GM18858 (cell line): ENCODE results near the gene APOBEC3B.
"Not testable (repeated sequence)": the region's sequence is repeated elsewhere in the genome, so short reads cannot be mapped to it uniquely, and the experiment has no call there.

Experiments
- ATAC-seq: cut with Tn5 transposase; IDR thresholded peaks from one replicate; pipeline ENCODE4 v1.9.1; 2021; ENCODE audit not compliant: unreplicated experiment

The APOBEC3B gene

DNA sequence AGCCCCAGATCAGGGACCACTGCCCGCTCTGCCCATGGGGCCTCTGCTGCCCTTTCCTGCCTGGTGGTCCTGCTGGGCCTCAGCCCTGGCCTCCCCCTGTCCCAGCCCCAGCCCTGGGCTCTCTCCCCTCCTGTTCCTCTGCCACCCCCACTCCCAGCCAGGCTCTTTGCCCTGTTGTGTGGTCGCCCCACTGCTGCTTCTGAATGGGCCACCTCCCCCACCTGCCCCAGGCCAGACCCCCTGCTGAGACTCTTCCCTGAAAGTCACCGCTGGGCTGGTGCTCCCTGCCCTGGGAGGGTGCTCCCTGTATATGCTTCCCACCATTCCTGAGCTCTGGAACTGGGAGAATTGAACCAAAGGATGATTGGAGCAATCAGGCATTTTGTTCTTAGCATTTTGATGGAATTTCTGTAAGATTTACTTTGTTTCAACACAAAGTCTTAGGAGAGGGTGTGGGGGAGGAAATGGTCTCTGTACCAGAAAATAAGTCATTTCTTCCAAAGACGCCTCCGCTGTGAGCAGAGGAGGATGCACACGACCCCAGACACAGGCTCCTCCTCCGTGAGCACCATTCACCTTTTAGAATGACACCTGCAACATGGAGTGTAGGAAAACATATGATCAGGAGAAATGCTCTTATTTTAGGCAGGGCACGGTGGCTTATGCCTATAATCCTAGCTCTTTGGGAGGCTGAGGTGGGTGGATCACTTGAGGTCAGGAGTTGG lies 5.2 kb downstream of the APOBEC3B start:
- ATAC-seq: no peak

DNA sequence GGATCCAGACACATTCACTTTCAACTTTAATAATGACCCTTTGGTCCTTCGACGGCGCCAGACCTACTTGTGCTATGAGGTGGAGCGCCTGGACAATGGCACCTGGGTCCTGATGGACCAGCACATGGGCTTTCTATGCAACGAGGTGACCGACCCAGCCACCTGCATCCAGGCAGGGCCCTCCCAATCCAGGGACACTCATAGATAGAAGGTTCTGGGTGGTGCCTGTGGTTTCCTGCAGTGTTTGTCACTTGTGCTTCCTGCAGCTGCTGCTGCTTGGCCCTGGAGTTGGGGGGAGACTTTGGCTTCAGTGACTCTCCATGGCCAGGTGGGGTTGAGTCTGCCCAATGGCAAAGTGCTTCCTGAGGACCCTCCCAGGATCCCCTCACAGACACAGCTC lies 7.3 kb downstream of the APOBEC3B start:
- ATAC-seq: no peak

DNA sequence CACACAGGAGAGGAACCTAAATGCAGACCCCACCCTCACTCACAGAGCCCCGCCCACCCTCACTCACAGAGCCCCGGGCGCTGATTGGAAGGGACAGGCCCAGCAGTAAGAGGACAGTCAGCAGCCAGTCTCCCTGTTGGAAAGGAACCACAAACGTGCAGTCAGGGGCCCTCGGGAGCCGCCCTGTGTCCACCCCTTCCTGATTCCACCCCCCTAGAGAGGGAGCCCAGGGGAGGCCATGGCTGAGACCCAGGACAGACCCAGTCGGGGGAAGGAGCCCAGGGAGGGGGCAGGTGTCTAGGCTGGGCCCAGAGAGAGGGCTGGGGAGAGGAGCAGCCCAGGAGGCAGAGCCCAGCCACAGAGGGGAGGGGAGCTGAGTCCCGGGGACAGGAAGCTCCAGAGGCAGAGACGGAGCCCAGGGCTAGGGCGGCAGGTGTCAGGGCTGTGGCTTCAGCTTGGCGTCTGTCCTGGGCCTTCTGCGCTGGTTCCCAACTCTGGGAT lies 10.8 kb downstream of the APOBEC3B start:
- not testable (repeated sequence) for ATAC-seq

DNA sequence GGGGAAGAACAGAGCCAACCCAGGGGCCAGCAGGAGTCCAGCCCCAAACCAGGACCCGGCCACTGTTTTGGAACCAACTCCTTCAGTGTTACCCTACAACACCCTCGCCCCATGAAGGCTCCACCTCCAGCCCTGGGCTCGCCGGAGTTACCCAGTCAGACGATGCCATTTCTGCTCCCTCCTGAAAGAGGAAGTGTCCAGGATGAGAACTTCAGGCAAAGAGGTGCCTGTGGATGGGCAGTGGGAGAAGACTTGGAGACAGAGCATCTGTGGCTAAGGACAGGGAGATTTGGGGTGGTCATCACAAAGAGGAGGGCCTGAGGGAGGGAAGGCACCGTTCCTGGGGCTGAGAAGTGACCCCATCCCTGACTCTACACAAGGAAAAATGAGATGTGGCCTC lies 14.0 kb downstream of the APOBEC3B start:
- ATAC-seq: no peak

DNA sequence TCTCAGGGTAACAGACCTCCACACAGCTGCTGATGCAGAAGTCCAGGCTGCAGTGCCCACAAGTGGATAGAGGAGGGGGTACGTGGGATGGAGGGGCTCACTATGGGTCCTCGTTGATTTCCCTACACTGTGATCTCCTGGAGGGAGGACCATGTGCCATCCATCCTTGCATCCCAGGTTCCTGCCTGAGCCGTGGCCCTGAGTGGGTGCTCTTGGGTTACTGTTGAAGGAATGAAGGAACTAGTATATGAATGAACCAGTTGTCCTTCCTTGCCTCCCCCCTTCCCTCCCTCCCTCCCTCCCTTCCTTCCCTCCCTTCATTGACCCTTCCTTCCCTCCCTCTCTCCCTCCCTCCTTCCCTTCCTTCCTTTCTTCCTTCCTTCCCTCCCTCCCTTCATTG lies 15.4 kb downstream of the APOBEC3B start:
- no peak for ATAC-seq

DNA sequence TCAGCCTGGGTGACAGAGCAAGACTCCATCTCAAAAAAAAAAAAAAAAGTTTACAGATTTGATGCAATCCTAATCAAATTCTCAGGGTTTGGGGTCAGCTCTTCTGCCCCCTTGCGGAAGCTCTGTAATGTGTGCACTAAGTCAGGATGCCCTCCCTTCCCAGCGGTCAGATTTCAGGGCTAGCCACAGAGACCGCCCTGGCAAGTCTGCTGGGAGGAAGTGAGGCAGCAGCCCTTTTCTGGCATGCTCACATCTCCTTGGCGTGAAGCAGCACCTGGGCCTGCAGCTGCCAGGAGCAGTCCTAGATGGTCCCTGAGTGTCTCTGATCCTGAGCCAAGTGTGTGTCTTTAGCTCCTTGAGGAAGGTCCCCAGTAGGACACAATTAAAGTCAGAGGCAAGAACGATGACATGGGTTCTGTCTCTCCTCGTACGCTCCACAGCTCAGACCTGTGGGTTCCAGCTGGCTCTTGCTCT lies 21.1 kb downstream of the APOBEC3B start:
- no peak for ATAC-seq

DNA sequence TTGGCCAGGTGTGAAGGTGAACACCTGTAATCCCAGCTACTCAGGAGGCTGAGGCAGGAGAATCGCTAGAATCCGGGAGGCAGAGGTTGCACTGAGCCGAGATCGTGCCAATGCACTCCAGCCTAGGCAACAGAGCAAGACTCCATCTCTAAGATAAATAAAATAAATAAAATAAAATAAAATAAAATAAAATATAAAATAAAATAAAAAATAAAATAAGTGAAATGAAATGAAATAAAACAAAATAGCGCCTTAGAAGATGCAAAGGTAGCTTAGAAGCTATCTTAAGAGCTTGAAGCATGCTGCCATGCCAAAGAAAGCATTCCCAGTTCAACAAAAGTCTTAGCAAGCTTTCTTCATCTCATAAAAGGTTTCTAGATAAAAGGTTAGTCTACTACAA lies 25.0 kb downstream of the APOBEC3B start:
- ATAC-seq: no peak

DNA sequence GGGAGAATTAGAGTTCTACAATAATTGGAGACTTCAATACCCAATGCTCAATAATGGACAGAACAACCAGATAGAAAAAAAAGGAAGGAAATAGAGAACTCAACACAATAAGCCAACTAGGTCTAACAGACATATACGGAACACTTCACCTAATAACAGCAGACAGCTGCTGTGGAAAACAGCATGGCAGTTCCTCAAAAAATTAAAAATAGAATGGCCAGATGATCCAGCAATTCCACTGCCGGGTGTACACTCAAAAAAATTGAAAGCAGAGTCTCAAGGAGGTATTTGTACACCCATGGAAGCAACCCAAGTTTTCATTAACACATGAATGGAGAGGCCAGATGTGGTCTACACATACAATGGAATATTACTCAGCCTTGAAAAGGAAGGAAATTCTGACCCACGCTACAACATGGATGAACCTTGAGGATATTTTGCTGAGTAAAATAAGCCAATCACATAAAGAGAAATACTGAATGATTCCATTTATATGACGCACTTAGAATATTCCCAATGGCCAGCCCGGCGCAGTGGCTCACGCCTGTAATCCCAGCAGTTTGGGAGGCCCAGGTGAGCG lies 26.2 kb downstream of the APOBEC3B start:
- ATAC-seq: not testable (repeated sequence)

DNA sequence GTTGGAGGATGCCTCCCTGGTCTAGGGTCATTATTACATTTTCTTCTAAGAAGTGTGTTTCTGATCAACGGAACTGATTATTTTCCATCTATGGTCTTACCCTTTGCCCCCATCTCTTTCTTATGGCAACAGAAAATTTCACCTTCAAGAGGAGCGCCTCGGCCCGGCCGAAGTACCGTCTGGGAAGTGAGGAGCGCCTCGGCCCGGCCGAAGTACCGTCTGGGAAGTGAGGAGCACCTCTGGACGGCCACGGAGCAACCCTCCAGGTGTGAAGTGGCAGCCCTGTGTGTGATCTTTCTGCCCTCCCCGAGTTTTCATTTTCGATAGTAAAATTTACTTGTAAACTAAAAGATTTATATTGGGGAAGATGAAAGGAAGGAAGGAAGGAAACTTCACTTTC lies 28.8 kb downstream of the APOBEC3B start:
- no peak for ATAC-seq

DNA sequence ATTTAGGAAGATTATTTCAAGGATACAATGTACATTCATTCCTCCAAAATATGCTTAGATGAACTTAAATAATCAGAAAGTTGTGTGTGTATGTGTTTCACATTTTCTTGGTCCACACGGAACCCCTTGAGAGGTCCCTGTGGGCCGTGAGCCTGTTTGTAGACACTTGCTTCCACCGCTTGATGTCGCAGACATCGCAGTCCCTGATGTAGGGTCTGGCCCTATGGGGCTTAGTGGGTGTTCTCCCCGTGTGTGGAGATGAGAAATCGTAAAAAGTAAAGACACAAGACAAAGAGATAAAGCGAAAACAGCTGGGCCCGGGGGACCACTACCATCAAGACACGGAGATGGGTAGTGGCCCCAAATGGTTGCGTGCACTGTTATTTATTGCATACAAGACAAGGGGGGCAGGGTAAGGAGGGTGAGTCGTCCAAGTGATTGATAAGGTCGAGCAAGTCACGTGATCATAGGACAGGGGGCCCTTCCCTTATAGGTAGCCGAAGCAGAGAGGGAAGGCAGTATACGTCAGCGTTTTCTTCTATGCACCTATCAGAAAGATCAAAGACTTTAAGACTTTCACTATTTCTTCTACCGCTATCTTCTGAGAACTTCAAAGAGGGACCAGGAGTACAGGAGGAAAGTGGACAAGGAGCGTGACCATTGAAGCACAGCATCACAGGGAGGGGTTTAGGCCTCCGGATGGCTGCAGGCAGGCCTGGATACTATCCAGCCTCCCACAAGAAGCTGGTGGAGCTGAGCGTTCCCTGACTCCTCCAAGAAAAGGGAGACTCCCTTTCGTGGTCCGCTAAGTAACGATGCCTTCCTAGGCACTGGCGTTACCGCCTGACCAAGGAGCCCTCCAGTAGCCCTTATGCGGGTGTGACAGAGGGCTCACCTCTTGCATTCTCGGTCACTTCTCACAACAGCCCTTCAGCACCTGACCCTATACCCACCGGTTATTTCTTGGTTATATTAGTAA lies 30.7 kb downstream of the APOBEC3B start:
- no peak for ATAC-seq

DNA sequence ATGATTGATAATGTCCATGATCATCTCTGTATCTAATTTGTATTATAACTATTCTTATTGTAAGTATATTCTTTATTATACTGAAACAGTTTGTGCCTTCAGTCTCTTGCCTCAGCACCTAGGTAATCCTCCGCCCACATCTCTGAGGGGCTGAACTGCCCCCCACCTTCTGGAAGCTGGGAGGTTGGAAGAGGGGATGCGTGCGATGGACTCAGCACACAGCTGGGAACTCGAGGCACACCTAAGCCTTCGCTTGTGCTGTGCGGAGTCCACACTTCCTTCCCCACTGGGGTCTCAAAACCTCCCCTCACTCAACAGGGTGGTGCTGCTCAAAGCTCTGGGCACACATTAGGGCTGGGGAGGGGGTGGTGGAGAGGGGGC lies 31.4 kb downstream of the APOBEC3B start:
- ATAC-seq: not testable (repeated sequence)

DNA sequence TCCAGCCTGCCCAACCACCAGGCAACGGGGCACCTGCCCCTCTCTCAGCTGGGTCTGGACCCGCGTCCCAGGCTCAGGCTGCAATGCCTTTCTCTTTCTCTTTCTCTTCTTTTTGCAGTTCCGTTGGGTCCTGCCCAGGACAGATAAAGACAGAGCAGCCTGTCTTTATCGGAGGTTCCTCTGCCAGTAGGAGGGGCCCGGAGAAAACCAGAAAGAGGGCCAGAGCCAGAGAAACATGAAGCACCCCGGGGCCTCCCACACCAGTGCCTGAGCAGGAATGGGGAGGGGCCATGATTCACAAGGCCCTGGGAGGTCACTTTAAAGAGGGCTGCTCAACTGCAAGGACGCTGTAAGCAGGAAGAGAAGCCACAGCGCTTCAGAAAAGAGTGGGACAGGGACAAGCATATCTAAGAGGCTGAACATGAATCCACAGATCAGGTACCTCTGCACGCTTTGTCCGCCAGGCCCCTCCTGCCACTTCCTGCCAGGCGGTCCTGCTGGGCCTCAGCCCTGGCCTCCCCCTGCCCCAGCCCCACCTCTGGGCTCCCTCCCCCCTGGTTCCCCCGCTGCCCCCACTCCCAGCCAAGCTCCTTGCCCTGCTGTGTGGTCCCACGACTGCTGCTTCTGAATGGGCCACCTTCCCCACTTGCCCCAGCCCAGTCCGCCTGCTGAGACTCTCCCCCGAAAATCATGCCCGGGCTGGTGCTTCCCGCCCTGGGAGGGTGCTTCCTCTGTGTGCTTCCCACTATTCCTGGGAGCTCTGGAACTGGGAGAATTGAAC lies 32.0 kb downstream of the APOBEC3B start, which contains the start of gene APOBEC3C:
TSS of gene APOBEC3C (plus strand) at position 316 of the 781 bp plus-strand sequence. CDS start at position 422, 106 bp downstream.
- ATAC-seq: no peak

DNA sequence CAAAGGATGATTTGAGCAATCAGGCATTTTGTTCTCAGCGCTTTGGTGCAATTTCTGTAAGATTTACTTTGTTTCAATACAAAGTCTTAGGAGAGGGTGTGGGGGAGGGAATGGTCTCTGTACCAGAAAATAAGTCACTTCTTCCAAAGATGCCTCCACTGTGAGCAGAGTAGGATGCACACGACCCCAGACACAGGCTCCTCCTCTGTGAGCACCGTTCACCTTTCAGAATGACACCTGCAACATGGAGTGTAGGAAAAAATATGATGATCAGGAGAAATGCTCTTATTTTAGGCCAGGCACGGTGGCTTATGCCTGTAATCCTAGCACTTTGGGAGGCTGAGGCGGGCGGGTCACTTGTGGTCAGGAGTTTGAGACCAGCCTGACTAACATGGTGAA lies 32.6 kb downstream of the APOBEC3B start:
- not testable (repeated sequence) for ATAC-seq

DNA sequence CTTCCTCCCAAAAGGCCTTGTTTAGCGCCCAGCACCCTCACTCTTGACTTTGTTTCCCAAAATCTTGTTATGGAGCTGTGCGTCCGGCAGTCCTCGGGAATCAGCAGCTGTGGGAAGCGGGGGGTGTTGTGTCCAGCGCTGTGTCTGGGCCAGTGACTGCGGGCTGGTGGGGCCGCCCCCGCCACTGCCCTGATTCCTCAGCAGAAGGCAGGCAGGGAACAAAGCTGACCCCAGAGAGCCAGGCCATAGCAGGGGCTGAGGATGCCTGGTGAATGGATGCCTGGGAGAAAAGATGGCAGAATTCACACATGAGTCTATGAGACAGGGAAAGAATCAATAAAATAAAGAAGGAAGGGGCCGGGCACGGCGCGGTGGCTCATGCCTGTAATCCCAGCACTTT lies 34.4 kb downstream of the APOBEC3B start:
- ATAC-seq: no peak

DNA sequence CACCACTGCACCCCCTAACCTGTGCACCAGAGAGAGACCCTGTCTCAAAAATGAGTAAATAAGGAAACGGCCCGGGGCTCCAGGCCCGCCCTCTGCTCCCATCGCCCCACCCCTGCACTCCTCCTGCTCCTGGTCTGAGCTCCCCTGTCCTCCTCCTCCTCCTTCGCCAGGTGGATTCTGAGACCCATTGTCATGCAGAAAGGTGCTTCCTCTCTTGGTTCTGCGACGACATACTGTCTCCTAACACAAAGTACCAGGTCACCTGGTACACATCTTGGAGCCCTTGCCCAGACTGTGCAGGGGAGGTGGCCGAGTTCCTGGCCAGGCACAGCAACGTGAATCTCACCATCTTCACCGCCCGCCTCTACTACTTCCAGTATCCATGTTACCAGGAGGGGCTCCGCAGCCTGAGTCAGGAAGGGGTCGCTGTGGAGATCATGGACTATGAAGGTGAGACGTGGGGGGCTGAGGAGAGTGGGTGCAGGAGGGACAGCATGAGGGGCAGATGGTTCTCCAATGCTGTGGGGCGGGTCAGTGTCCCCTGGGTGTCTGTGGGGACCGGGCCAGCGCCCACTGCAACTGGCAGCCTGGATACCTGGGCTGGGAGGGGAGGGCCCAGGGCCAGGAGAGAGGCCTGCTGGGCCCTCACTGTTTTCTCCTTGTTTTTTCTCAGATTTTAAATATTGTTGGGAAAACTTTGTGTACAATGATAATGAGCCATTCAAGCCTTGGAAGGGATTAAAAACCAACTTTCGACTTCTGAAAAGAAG lies 35.6 kb downstream of the APOBEC3B start:
- no peak for ATAC-seq

DNA sequence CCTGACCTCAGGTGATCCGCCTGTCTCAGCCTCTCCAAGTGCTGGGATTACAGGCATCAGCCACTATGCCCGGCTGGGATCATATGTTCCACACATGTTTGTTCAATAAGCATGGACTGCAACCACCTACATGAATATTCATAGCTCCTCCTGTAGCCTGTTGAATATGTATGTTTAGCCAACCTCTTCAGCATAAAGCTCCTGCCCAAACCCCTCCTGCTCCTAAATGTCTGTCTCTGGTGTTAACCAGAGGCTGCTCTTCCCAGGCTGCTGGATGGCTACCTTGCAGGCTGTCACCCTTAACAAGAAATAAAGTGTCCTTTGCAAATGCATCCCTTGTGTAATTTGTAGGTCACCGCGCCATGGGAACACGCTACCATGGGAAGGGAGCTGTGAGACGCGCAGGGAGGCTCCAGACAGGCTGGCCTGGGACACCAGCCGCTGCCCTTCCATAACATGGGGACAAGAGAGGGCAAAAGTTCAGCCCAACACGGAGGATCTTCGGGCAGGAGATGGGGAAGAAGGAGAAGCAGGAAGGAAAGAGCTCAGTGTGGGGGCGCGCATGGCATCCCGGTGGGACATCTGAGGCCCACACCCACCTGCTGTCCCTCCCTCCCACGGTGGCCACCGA lies 38.0 kb downstream of the APOBEC3B start:
- ATAC-seq: not testable (repeated sequence)

DNA sequence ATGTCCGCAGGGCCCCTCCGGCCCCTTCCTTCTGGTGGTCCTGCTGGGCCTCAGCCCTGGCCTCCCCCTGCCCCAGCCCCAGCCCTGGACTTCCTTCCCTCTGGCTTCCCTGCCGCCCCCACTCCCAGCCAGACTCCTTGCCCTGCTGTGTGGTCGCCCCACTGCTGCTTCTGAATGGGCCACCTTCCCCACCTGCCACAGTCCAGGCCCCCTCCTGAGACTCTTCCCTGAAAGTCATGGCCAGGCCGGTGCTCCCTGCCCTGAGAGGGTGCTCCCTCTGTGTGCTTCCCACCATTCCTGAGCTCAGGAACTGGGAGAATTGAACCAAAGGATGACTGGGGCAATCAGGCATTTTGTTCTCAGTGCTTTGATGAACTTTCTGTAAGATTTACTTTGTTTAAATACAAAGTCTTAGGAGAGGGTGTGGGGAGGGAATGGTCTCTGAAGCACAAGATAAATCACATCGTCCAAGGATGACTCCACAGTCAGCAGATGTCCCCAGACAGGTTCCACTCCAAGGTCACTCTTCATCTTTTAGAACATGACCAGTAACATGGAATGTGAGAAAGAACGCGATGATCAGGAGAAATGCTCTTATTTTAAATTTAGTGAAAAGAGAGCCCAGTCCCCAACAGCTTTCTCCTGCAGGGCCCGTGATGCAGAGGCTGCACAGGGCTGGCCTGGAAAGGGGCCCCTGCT lies 39.6 kb downstream of the APOBEC3B start:
- ATAC-seq: no peak

DNA sequence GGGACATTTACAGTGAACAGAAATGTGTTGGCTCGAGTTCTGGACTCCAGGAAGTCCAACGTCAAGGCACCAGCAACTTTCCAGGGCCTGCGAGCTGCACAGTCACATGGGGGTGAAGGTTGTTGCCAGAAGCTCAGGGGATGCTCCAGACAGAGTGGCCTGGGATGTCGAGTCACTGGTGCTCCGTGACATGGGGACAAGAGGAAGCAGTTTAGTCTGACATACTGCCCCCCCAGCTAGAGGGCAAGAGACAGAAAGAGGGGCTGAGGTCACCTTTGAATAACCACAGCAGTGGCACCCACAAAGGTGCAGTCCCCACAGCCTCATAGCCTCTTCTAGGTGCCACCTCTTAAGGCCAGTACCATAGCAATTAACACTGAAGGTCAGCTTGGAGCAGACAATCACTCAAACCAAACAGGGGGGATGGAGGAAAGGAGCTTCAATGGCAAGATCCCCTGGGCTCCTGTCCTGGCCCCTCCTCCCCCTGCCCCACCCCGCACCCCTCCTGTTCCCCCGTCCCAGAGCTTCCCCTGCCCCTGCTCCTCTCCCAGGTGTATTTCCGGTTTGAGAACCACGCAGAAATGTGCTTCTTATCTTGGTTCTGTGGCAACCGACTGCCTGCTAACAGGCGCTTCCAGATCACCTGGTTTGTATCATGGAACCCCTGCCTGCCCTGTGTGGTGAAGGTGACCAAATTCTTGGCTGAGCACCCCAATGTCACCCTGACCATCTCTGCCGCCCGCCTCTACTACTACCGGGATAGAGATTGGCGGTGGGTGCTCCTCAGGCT lies 42.6 kb downstream of the APOBEC3B start:
- ATAC-seq: no peak
